Measurements from ENCODE around the gene ZMYND8.
"Not testable (repeated sequence)": the region's sequence is repeated elsewhere in the genome, so short reads cannot be mapped to it uniquely, and the experiment has no call there.

Gene ZMYND8

GRCh38 chr20:47210470-47210869, 146.0 kb downstream of the ZMYND8 start:
- DNase-seq (ENCODE audit: low spot score), result no peak
- no peak for TF ChIP-seq CTCF (IDR thresholded peaks at IDR 0.05; ENCODE audit: extremely low read depth, missing control alignments)

DNA sequence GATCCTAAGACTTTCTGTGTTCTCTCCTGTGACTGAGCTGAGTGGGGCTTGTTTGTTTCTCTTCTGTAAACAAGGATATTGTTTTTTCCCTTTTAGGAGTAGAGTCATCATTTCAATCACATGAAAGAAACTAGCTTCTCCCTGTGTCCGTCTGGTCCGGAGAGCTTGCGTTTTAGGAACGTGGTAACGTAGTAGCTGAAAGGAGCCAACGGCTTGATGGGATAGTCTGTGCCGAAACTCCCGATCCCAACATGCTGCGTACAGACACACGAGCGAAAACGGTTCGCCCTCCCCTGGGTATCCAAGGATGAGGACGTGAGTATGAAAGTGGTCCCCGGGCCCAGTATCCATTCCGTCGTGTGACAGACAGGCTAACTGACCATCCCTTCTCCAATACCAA, 146.5 kb downstream of the ZMYND8 start:
- DNase-seq (ENCODE audit: low spot score), result no peak
- TF ChIP-seq CTCF (IDR thresholded peaks at IDR 0.05; ENCODE audit: extremely low read depth, missing control alignments), result no peak

DNA sequence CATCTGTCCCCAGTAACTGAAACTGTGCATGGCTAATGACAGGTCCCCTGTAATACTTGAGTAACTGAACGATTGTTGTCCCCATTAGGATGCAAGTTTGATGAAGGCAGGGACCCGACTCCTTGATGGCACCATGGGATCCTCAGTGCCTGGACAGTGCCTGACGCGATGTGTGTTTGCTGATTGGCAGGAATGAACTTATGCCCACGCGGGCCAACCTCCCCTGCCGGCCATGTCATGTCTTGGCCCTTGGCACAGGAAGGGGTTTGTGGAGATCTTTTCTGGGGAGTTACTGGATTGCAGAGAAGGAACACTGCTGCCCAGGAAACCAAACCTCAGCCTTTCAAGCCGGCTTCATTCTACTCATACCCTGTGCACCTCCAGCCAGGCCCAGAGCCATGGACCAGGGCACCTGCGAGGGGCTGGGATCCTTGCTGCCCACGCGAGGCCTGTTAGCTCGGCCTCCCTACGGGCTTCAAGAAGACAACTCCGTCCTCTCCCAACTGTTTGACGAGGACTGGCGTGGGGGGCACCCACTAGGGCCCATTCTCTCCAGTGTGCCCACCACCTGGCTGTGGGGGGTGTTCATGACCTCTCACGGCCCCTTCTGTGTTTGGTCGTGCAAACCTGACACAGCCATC, 147.8 kb downstream of the ZMYND8 start:
- no peak for TF ChIP-seq CTCF (IDR thresholded peaks at IDR 0.05; ENCODE audit: extremely low read depth, missing control alignments)
- DNase-seq (ENCODE audit: low spot score), result no peak

- no peak for TF ChIP-seq CTCF (IDR thresholded peaks at IDR 0.05; ENCODE audit: extremely low read depth, missing control alignments)
- DNase-seq (ENCODE audit: low spot score), result no peak
Measured at GRCh38 chr20:47206962-47207641, 149.4 kb downstream of the ZMYND8 start.

GRCh38 chr20:47206552-47206951, 149.9 kb downstream of the ZMYND8 start:
- DNase-seq (ENCODE audit: low spot score), result not testable (repeated sequence)

DNA sequence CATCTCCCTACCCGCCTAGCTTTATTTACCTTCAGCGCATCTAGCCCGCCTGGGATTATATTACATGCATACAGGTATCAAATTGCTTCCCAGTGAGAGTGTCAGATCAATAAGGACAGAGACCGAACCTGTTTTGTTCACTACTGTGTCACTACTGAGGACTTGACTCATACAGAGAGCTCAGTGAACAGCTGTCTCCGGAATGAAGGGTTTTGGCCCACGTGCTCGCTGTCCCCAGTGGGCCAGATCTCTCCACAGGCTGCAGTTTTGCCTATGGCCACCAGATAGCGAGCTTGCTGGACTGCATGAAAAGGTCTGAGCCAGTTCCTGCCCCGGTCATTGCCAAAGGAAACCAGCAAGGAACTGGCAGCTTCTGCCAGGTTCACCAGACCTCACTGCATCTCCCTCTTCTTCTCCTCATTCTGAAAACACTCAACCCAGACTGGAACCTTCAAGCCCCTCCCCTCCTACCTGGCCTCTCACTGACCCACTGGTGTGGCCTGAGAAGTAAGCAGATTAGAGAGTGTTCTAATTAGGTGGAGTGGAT, 150.8 kb downstream of the ZMYND8 start:
- DNase-seq (ENCODE audit: low spot score), result peak; percentile 51
- peak; percentile 40 for TF ChIP-seq CTCF (IDR thresholded peaks at IDR 0.05; ENCODE audit: extremely low read depth, missing control alignments)

- not testable (repeated sequence) for DNase-seq (ENCODE audit: low spot score)
Measured at GRCh38 chr20:47204850-47205122, 151.7 kb downstream of the ZMYND8 start.

GRCh38 chr20:47204008-47204849, 152.3 kb downstream of the ZMYND8 start:
- no peak for TF ChIP-seq CTCF (IDR thresholded peaks at IDR 0.05; ENCODE audit: extremely low read depth, missing control alignments)
- DNase-seq (ENCODE audit: low spot score), result no peak

Measured in GM20000 (cell line).